Progenitor cell of endocrine pancreas (in vitro differentiated cells): ENCODE results near the gene C19orf12. TPM values are rescaled to one million over a fixed set of nuclear protein-coding genes. Genes with fewer than 3 reads are reported as not detected.

Source experiments
- DNase-seq: peaks from one replicate; pipeline ENCODE4 v3.0.0; 2021; ENCODE audit warnings: low spot score; ENCODE audit not compliant: unreplicated experiment
- H3K27ac Mint-ChIP-seq: 2 replicates; pipeline ENCODE4 v1.8.0; 2021; ENCODE audit warnings: mild to moderate bottlenecking, moderate library complexity, mixed read lengths
- H3K27me3 Mint-ChIP-seq: 2 replicates; pipeline ENCODE4 v1.8.0; 2021; ENCODE audit warnings: mixed read lengths
- H3K36me3 Mint-ChIP-seq: 2 replicates; pipeline ENCODE4 v1.8.0; 2022; ENCODE audit warnings: mixed read lengths; ENCODE audit not compliant: insufficient read depth
- H3K4me1 Mint-ChIP-seq: 2 replicates; pipeline ENCODE4 v1.8.0; 2021; ENCODE audit warnings: low read depth, mixed read lengths
- H3K4me3 Mint-ChIP-seq: 2 replicates; pipeline ENCODE4 v1.8.0; 2021; ENCODE audit warnings: low read depth, mild to moderate bottlenecking, moderate library complexity, mixed read lengths
- H3K9me3 Mint-ChIP-seq: 2 replicates; pipeline ENCODE4 v1.8.0; 2021; ENCODE audit warnings: low read depth, mixed read lengths
- total RNA-seq: library from RNA; stranded (reverse); gene quantifications from 2 replicates; pipeline ENCODE4 v1.2.1, GENCODE V29; 2021
- TF ChIP-seq, protein P1 (sequence below): fragments of 200-600 bp; sonication (generic); IDR thresholded peaks from one replicate; pipeline ENCODE4 v1.5.0; 2021; ENCODE audit warnings: antibody characterized with exemption, mild to moderate bottlenecking; ENCODE audit not compliant: unreplicated experiment

C19orf12 gene
- total RNA-seq, 1 donor from 2014 or later, result 37.6 TPM

DNA sequence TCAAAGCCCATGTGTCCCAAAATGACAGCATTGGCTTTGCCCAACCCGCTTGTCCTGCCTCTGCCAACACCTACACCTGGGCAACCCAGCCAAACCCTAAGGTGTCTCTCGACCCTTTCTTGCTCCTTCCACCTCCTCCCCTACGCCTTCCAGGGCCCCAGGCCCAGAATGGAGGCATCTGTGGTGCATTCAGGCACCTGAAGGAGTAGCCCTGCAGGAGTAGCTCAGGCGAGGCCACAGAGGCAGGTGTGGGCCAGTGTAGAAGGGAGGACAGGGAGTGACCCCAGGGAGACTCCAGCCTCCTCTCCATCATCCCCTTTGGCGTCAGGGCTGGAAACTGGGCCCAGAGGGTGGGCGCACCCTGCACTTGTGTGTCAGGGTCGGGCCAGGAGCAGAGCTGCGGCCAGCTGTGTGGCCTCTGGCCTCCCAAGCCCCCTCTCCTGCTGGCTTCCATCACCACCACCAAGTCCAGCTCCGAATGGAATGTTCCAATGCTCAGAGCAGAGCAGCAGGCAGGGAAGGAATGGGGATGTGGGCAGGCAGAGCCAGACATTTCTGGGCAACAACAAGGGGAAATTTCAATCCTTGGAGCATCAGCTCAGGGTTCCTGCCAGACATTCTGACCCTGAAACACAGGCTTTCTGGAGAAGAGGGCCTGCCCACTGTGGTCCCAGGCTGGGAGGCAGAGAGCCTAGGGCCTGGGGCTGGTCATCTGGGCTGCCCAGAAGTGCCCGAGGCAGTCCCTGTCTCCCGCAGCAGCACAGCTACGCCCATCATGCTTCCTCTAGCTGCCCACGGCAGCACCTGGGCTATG lies 33.4 kb downstream of the C19orf12 start:
- TF ChIP-seq, protein P1, sequence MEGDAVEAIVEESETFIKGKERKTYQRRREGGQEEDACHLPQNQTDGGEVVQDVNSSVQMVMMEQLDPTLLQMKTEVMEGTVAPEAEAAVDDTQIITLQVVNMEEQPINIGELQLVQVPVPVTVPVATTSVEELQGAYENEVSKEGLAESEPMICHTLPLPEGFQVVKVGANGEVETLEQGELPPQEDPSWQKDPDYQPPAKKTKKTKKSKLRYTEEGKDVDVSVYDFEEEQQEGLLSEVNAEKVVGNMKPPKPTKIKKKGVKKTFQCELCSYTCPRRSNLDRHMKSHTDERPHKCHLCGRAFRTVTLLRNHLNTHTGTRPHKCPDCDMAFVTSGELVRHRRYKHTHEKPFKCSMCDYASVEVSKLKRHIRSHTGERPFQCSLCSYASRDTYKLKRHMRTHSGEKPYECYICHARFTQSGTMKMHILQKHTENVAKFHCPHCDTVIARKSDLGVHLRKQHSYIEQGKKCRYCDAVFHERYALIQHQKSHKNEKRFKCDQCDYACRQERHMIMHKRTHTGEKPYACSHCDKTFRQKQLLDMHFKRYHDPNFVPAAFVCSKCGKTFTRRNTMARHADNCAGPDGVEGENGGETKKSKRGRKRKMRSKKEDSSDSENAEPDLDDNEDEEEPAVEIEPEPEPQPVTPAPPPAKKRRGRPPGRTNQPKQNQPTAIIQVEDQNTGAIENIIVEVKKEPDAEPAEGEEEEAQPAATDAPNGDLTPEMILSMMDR, result no peak
- no peaks in the 10 kb centered on the region for H3K9me3 Mint-ChIP-seq
- H3K27me3 Mint-ChIP-seq, result no peaks in the 10 kb centered on the region
- no peak for DNase-seq
- H3K4me3 Mint-ChIP-seq, result no peak overlapping the region
- H3K36me3 Mint-ChIP-seq, result no peaks in the 10 kb centered on the region
- H3K27ac Mint-ChIP-seq, result no peak overlapping the region
- no peaks in the 10 kb centered on the region for H3K4me1 Mint-ChIP-seq

DNA sequence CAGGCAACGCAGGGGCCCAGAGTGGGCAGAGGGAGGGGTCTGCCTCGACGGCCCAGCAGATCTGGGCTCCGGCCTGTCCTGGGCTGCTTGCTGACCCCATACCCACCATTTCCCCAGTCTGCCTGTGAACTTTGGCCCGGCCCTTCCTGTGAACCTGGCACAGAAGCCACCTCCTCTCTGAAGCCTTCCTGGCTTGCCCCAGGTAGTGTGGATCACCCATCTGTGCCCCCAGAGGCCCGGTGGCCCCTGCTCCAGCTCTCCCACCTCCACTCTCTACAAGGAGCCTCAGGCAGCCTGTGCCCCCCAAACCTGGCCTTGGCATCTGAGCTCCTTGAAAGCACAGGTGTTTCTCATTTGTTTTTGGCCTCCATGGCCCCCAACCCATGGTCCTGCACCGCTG lies 34.1 kb downstream of the C19orf12 start:
- TF ChIP-seq, protein P1, result no peak
- H3K9me3 Mint-ChIP-seq, result no peaks in the 10 kb centered on the region
- no peaks in the 10 kb centered on the region for H3K4me1 Mint-ChIP-seq
- no peaks in the 10 kb centered on the region for H3K27me3 Mint-ChIP-seq
- DNase-seq, result no peak
- H3K4me3 Mint-ChIP-seq, result no peak overlapping the region
- H3K27ac Mint-ChIP-seq, result no peak overlapping the region
- no peaks in the 10 kb centered on the region for H3K36me3 Mint-ChIP-seq

DNA sequence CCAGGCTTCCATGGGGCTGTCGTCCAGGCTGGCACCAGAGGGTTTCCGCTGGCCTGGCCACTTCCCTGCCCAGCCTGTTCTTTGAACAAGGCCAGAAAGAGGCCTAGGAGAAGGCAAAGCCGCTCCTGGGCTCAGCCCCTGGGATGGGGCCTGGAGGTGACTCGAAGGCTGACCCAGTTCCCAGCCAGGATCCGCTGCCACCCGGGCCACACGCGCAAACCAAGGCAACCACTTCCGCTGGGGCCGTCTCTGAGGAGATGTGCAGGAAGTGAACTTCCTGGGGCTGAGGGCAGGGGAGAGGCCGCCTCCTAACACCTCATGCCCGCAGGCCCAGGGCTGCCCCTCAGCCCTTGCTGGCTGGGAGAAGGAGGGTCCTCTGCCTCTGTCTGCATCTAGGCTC lies 34.6 kb downstream of the C19orf12 start:
- H3K27me3 Mint-ChIP-seq, result no peaks in the 10 kb centered on the region
- H3K4me1 Mint-ChIP-seq, result no peaks in the 10 kb centered on the region
- no peaks in the 10 kb centered on the region for H3K36me3 Mint-ChIP-seq
- H3K9me3 Mint-ChIP-seq, result no peaks in the 10 kb centered on the region
- H3K27ac Mint-ChIP-seq, result no peak overlapping the region
- DNase-seq, result no peak
- no peak overlapping the region for H3K4me3 Mint-ChIP-seq
- TF ChIP-seq, protein P1, result no peak

DNA sequence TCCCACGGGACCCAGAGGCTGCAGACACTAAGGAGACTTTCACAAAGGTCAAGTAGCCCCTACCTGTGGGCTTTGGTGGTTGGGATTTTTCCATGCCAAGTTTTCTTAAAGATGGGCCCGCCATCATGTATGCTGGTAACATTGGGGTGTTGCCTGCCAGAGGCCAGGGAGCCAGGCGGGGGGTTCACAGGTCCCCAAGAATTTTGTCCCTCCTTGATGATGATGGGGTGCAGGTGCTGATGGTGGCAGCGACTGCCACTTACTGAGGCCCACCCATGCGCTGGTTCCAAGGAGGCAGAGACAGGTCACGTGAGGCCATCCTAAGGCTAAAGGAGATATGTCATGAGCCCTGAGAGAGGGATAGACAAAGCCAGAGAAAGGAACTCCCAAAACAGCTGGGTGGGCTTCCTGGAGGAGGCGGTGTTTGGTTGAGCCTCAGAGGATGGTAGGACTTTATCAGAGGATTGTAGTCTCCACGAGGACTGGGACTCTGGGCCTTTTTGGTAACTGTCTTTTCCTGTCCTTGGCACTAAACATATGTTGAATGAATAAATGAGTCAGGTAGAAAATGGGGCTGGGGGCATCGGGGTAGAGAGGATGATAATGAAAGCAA lies 35.4 kb downstream of the C19orf12 start:
- Mint-ChIP-seq H3K4me1 (no peaks in the 10 kb centered on the region), H3K4me3 (no peak overlapping the region), H3K27me3 (no peaks in the 10 kb centered on the region), H3K9me3 (no peaks in the 10 kb centered on the region), H3K27ac (no peak overlapping the region), H3K36me3 (no peaks in the 10 kb centered on the region)
- TF ChIP-seq, protein P1, result no peak
- DNase-seq, result no peak

DNA sequence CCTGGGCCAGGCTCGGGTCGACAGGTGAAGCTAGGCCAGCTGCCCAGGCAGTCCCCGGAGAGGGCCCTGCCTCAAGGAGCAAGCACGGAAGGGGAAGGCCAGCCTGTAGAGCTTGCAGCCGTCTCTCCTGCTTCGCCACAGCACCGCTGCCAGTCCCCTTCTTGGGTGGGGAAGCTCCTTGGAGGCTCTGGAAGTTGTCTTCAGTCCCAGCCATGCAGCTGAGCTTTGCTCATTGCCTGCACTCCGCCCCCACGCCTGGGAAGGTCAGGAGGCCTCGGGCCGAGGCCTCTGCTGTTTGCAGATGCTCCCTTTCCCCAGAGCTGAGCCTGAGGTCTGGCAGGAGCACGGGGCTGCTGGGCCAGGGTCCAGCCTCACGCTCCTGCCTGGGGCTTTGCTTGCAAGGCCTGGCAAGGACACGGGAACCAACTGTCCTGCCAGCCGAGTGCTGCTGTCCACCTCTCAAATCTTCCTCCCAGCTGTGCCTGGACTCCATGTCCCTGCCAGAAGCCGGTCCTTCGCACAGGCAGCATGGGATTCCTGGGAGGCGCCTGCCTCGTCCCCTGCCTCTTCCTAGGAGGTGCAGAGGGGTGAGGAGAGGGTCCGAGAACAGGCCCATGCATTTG lies 36.5 kb downstream of the C19orf12 start:
- H3K36me3 Mint-ChIP-seq, result no peaks in the 10 kb centered on the region
- TF ChIP-seq, protein P1, result no peak
- H3K27ac Mint-ChIP-seq, result no peak overlapping the region
- no peaks in the 10 kb centered on the region for H3K4me1 Mint-ChIP-seq
- no peak overlapping the region for H3K4me3 Mint-ChIP-seq
- no peaks in the 10 kb centered on the region for H3K9me3 Mint-ChIP-seq
- no peaks in the 10 kb centered on the region for H3K27me3 Mint-ChIP-seq
- no peak for DNase-seq
